Mesenchymal stem cell (in vitro differentiated cells and primary cell): ENCODE data around the gene LY6G5C.
A peak's percentile ranks its signal among the peaks of the same experiment; 100 is the strongest.

Source experiments
- DNase-seq: peaks from one replicate; pipeline ENCODE4 v3.0.0-alpha.2; 2013
- H2AFZ ChIP-seq: one replicate; pipeline ENCODE4 v1.6.1; 2013; ENCODE audit warnings: low read depth, mild to moderate bottlenecking, control low read depth, inconsistent platforms, low read length, moderate library complexity
- H2AK5ac ChIP-seq: 2 replicates; pipeline ENCODE4 v1.6.1; 2013; ENCODE audit warnings: low read length, moderate library complexity, mild to moderate bottlenecking, inconsistent platforms; ENCODE audit not compliant: severe bottlenecking
- H2BK120ac ChIP-seq: one replicate; pipeline ENCODE4 v1.6.1; 2013; ENCODE audit warnings: low read depth, mild to moderate bottlenecking, inconsistent platforms, low read length, moderate library complexity
- H2BK12ac ChIP-seq, 2 experiments: one replicate each; pipeline ENCODE4 v1.6.1; 2013; ENCODE audit warnings: inconsistent platforms in 2 of 2, low read length in 2 of 2, mild to moderate bottlenecking in 2 of 2, moderate library complexity in 2 of 2, control low read depth in 1 of 2
- H2BK15ac ChIP-seq: one replicate; pipeline ENCODE4 v1.6.1; 2013; ENCODE audit warnings: mild to moderate bottlenecking, low read depth, inconsistent platforms; ENCODE audit not compliant: poor library complexity, severe bottlenecking
- H2BK5ac ChIP-seq: 2 replicates; pipeline ENCODE4 v1.6.1; 2013; ENCODE audit warnings: low read depth, mild to moderate bottlenecking, low read length, control low read depth, inconsistent platforms; ENCODE audit not compliant: poor library complexity, severe bottlenecking
- H3K14ac ChIP-seq, 2 experiments: one replicate each; pipeline ENCODE4 v1.6.1; 2013; ENCODE audit warnings: inconsistent platforms in 2 of 2, low read length in 2 of 2, control low read depth in 1 of 2, mild to moderate bottlenecking in 1 of 2, moderate library complexity in 1 of 2
- H3K18ac ChIP-seq, 2 experiments: one replicate each; pipeline ENCODE4 v1.6.1; 2013; ENCODE audit warnings: inconsistent platforms in 2 of 2, low read length in 2 of 2, control low read depth in 1 of 2, low read depth in 1 of 2, mild to moderate bottlenecking in 1 of 2
- H3K23ac ChIP-seq, 2 experiments: one replicate each; pipeline ENCODE4 v1.6.1; 2013; ENCODE audit warnings: inconsistent platforms in 2 of 2, low read length in 2 of 2, mild to moderate bottlenecking in 2 of 2, moderate library complexity in 2 of 2, control low read depth in 1 of 2
- H3K27ac ChIP-seq: 2 replicates; pipeline ENCODE4 v1.5.1; 2013; ENCODE audit warnings: mild to moderate bottlenecking, moderate library complexity, low read length, control low read depth, inconsistent platforms; ENCODE audit not compliant: poor library complexity, severe bottlenecking
- H3K27me3 ChIP-seq, 2 experiments: 2 replicates each; pipeline versions ENCODE4 v1.6.1 to v1.7.0; 2013; ENCODE audit warnings: low read length in 2 of 2, mild to moderate bottlenecking in 2 of 2, moderate library complexity in 2 of 2, control low read depth in 1 of 2, inconsistent platforms in 1 of 2; ENCODE audit not compliant: control insufficient read depth in 1 of 2, insufficient read depth in 1 of 2
- H3K36me3 ChIP-seq, 2 experiments: 2 replicates each; pipeline versions ENCODE4 v1.6.1 to v1.7.0; 2013; ENCODE audit warnings: low read length in 2 of 2, control low read depth in 1 of 2, inconsistent platforms in 1 of 2, low read depth in 1 of 2, mild to moderate bottlenecking in 1 of 2; ENCODE audit not compliant: insufficient read depth in 2 of 2, control insufficient read depth in 1 of 2
- H3K4ac ChIP-seq, 2 experiments: one replicate each; pipeline ENCODE4 v1.6.1; 2013; ENCODE audit warnings: inconsistent platforms in 2 of 2, low read length in 2 of 2, mild to moderate bottlenecking in 2 of 2, moderate library complexity in 2 of 2, control low read depth in 1 of 2, low read depth in 1 of 2
- H3K4me1 ChIP-seq: 2 replicates; pipeline ENCODE4 v1.6.1; 2013; ENCODE audit warnings: low read depth, low read length, control low read depth; ENCODE audit not compliant: control insufficient read depth, insufficient read depth
- H3K4me2 ChIP-seq: 2 replicates; pipeline ENCODE4 v1.6.1; 2013; ENCODE audit warnings: low read length, mild to moderate bottlenecking, inconsistent platforms; ENCODE audit not compliant: poor library complexity, severe bottlenecking
- H3K4me3 ChIP-seq, 2 experiments: 2 replicates each; pipeline versions ENCODE4 v1.5.1 to v1.7.0; 2013; ENCODE audit warnings: low read length in 2 of 2, mild to moderate bottlenecking in 2 of 2, control low read depth in 1 of 2, low read depth in 1 of 2; ENCODE audit not compliant: insufficient read depth in 1 of 2
- H3K79me1 ChIP-seq: replicated peaks from 2 replicates; pipeline ENCODE4 v1.6.1; 2013; ENCODE audit warnings: mild to moderate bottlenecking, control low read depth, low read length, inconsistent platforms; ENCODE audit not compliant: poor library complexity, severe bottlenecking
- H3K9ac ChIP-seq: 2 replicates; pipeline ENCODE4 v1.7.0; 2013; ENCODE audit warnings: mild to moderate bottlenecking, low read length, moderate library complexity
- H3K9me3 ChIP-seq: 2 replicates; pipeline ENCODE4 v1.7.0; 2013; ENCODE audit warnings: mild to moderate bottlenecking, low read length; ENCODE audit not compliant: control insufficient read depth
- H4K8ac ChIP-seq: one replicate; pipeline ENCODE4 v1.6.1; 2013; ENCODE audit warnings: inconsistent platforms, mild to moderate bottlenecking, low read length, moderate library complexity
- H4K91ac ChIP-seq: one replicate; pipeline ENCODE4 v1.6.1; 2013; ENCODE audit warnings: mild to moderate bottlenecking, low read length, inconsistent platforms
- WGBS: methylation state at CpG from one replicate; pipeline ENCODE4 v1.1.7; 2013; ENCODE audit warnings: mixed read lengths; 5-methylcytosine and 5-hydroxymethylcytosine counted together

LY6G5C gene

GRCh38 chr6:31641370-31641769 lies 39.5 kb downstream of the LY6G5C start:
- H2AK5ac ChIP-seq, result no peak overlapping the region
- H3K14ac ChIP-seq, result no peak overlapping the region
- DNase-seq, result no peak
- H3K4me3 ChIP-seq, result no peak overlapping the region
- H3K4ac ChIP-seq, result no peak overlapping the region
- 92% methylated on average over 2 of the region's 4 CpGs for WGBS
- no peak overlapping the region for H4K8ac ChIP-seq
- no peak overlapping the region for H3K9ac ChIP-seq
- H2BK12ac ChIP-seq, result no peak overlapping the region
- H2AFZ ChIP-seq, result no peak overlapping the region
- H3K4me2 ChIP-seq, result no peak overlapping the region
- H4K91ac ChIP-seq, result no peak overlapping the region
- H2BK120ac ChIP-seq, result no peak overlapping the region
- H3K27me3 ChIP-seq, result no peaks in the 10 kb centered on the region
- no peak overlapping the region for H3K18ac ChIP-seq
- no peak overlapping the region for H2BK5ac ChIP-seq
- no peaks in the 10 kb centered on the region for H3K9me3 ChIP-seq
- no peak overlapping the region for H3K27ac ChIP-seq
- H3K36me3 ChIP-seq, result peaks cover 84 to 94% of the 10 kb centered on the region in 2 experiments
- H3K79me1 ChIP-seq, result peaks cover 28% of the 10 kb centered on the region
- no peak overlapping the region for H3K23ac ChIP-seq
- peaks cover 3% of the 10 kb centered on the region for H3K4me1 ChIP-seq
- no peak overlapping the region for H2BK15ac ChIP-seq

- Histone ChIP-seq H4K91ac (no peak overlapping the region), H3K23ac (no peak overlapping the region), H3K79me1 (peaks cover 27% of the 10 kb centered on the region), H3K4me2 (no peak overlapping the region), H2BK5ac (no peak overlapping the region), H3K4me1 (peaks cover 3% of the 10 kb centered on the region), H3K14ac (no peak overlapping the region), H3K18ac (no peak overlapping the region), H2BK15ac (no peak overlapping the region), H2BK120ac (no peak overlapping the region), H2AK5ac (no peak overlapping the region), H3K9me3 (no peaks in the 10 kb centered on the region), H3K27me3 (no peaks in the 10 kb centered on the region), H3K27ac (no peak overlapping the region), H2AFZ (no peak overlapping the region), H3K36me3 (peaks cover 85 to 94% of the 10 kb centered on the region in 2 experiments), H3K9ac (no peak overlapping the region), H3K4ac (no peak overlapping the region), H2BK12ac (no peak overlapping the region), H3K4me3 (no peak overlapping the region), H4K8ac (no peak overlapping the region)
- 93% methylated on average over 3 of the region's 6 CpGs for WGBS
- DNase-seq, result no peak
Measured at GRCh38 chr6:31640612-31641011, 40.3 kb downstream of the LY6G5C start.

- H3K4me1 ChIP-seq, result peaks cover 3% of the 10 kb centered on the region
- H3K27me3 ChIP-seq, result no peaks in the 10 kb centered on the region
- no peak overlapping the region for H3K4me3 ChIP-seq
- no peak overlapping the region for H3K18ac ChIP-seq
- H3K4ac ChIP-seq, result no peak overlapping the region
- no peak overlapping the region for H3K23ac ChIP-seq
- H2BK15ac ChIP-seq, result no peak overlapping the region
- H4K91ac ChIP-seq, result no peak overlapping the region
- WGBS, result 91% methylated on average over 8 of the region's 10 CpGs
- H2AFZ ChIP-seq, result no peak overlapping the region
- H2BK12ac ChIP-seq, result no peak overlapping the region
- no peak overlapping the region for H3K4me2 ChIP-seq
- H4K8ac ChIP-seq, result no peak overlapping the region
- H3K36me3 ChIP-seq, result peaks cover 87 to 94% of the 10 kb centered on the region in 2 experiments
- H3K14ac ChIP-seq, result no peak overlapping the region
- no peak overlapping the region for H2AK5ac ChIP-seq
- no peaks in the 10 kb centered on the region for H3K9me3 ChIP-seq
- H3K27ac ChIP-seq, result no peak overlapping the region
- no peak overlapping the region for H2BK5ac ChIP-seq
- peaks cover 24% of the 10 kb centered on the region for H3K79me1 ChIP-seq
- peak; percentile 58 for DNase-seq
- H2BK120ac ChIP-seq, result no peak overlapping the region
- peak overlapping the region; percentile 62 for H3K9ac ChIP-seq
Measured at GRCh38 chr6:31639449-31639861, 41.4 kb downstream of the LY6G5C start.

- Histone ChIP-seq H3K14ac (no peak overlapping the region), H3K27ac (no peak overlapping the region), H2BK5ac (no peak overlapping the region), H3K36me3 (peaks cover 87 to 94% of the 10 kb centered on the region in 2 experiments), H4K8ac (no peak overlapping the region), H3K79me1 (peaks cover 23% of the 10 kb centered on the region), H2AK5ac (no peak overlapping the region), H3K9ac (peak overlapping the region; percentile 62), H2BK15ac (no peak overlapping the region), H3K27me3 (no peaks in the 10 kb centered on the region), H3K23ac (no peak overlapping the region), H3K9me3 (no peaks in the 10 kb centered on the region), H2BK12ac (no peak overlapping the region), H2BK120ac (no peak overlapping the region), H4K91ac (no peak overlapping the region), H3K4me2 (no peak overlapping the region), H3K4me3 (no peak overlapping the region), H3K4ac (no peak overlapping the region), H3K18ac (no peak overlapping the region), H3K4me1 (peaks cover 3% of the 10 kb centered on the region), H2AFZ (no peak overlapping the region)
- no peak for DNase-seq
- 93% methylated on average over 9 of the region's 9 CpGs for WGBS
Measured at GRCh38 chr6:31639043-31639442, 41.8 kb downstream of the LY6G5C start.
